DND-41 (cell line): ENCODE data around the gene ARMH3.

Experiments used
- ATAC-seq: fragments of 200-7000 bp; cut with Tn5 transposase; 3 replicates; pipeline ENCODE4 v1.9.1; 2021; ENCODE audit warnings: low read depth; ENCODE audit not compliant: insufficient read depth
- DNase-seq: peaks from one replicate; pipeline ENCODE4 v3.0.0-alpha.2; 2020
- H2AFZ ChIP-seq: 2 replicates; pipeline ENCODE4 v1.6.0; 2012; ENCODE audit warnings: low read depth, low read length
- H3K27ac ChIP-seq: 2 replicates; pipeline ENCODE4 v1.5.1; 2012; ENCODE audit warnings: low read length, inconsistent platforms
- H3K27me3 ChIP-seq: fragments of 200-600 bp; sonication (generic); 2 replicates; pipeline ENCODE4 v1.6.0; 2012; ENCODE audit warnings: low read length, mild to moderate bottlenecking, inconsistent platforms; ENCODE audit not compliant: insufficient read depth, poor library complexity
- H3K36me3 ChIP-seq: 2 replicates; pipeline ENCODE4 v1.5.1; 2012; ENCODE audit warnings: low read length, inconsistent platforms; ENCODE audit not compliant: insufficient read depth
- H3K4me1 ChIP-seq: 2 replicates; pipeline ENCODE4 v1.5.1; 2012; ENCODE audit warnings: mild to moderate bottlenecking, low read length; ENCODE audit not compliant: insufficient read depth
- H3K4me2 ChIP-seq: 2 replicates; pipeline ENCODE4 v1.6.0; 2012; ENCODE audit warnings: mild to moderate bottlenecking, moderate library complexity, low read length, inconsistent platforms; ENCODE audit not compliant: insufficient read depth
- H3K4me3 ChIP-seq, 2 experiments: fragments of 200-600 bp in 1 of 2; shearing (Covaris generic) in 1 of 2; 2 replicates each; pipeline ENCODE4 v1.5.1; 2012 to 2016; ENCODE audit warnings: inconsistent platforms in 2 of 2, low read length in 2 of 2, mild to moderate bottlenecking in 2 of 2, low read depth in 1 of 2, moderate library complexity in 1 of 2
- H3K79me2 ChIP-seq: 2 replicates; pipeline ENCODE4 v1.6.0; 2012; ENCODE audit warnings: low read length, inconsistent platforms; ENCODE audit not compliant: insufficient read depth
- H3K9ac ChIP-seq: 2 replicates; pipeline ENCODE4 v1.6.0; 2012; ENCODE audit warnings: low read depth, mild to moderate bottlenecking, inconsistent platforms, low read length, moderate library complexity
- H3K9me3 ChIP-seq: 2 replicates; pipeline ENCODE4 v1.5.1; 2012; ENCODE audit warnings: low read length, moderate library complexity, mild to moderate bottlenecking, inconsistent platforms; ENCODE audit not compliant: insufficient read depth, severe bottlenecking
- H4K20me1 ChIP-seq: 2 replicates; pipeline ENCODE4 v1.6.0; 2012; ENCODE audit warnings: low read length; ENCODE audit not compliant: insufficient read depth
- EZH2 ChIP-seq: IDR thresholded peaks from 3 replicates; pipeline ENCODE4 v1.6.1; 2012; ENCODE audit warnings: borderline replicate concordance, low read depth, mild to moderate bottlenecking, moderate library complexity, low read length, inconsistent platforms; ENCODE audit not compliant: severe bottlenecking
- TF ChIP-seq, protein P1 (sequence below): IDR thresholded peaks from 2 replicates; pipeline ENCODE4 v1.5.1; 2012; ENCODE audit warnings: borderline replicate concordance, low read length, moderate library complexity, mild to moderate bottlenecking; ENCODE audit not compliant: poor library complexity, severe bottlenecking; ENCODE audit errors: extremely low read depth

The ARMH3 gene

DNA sequence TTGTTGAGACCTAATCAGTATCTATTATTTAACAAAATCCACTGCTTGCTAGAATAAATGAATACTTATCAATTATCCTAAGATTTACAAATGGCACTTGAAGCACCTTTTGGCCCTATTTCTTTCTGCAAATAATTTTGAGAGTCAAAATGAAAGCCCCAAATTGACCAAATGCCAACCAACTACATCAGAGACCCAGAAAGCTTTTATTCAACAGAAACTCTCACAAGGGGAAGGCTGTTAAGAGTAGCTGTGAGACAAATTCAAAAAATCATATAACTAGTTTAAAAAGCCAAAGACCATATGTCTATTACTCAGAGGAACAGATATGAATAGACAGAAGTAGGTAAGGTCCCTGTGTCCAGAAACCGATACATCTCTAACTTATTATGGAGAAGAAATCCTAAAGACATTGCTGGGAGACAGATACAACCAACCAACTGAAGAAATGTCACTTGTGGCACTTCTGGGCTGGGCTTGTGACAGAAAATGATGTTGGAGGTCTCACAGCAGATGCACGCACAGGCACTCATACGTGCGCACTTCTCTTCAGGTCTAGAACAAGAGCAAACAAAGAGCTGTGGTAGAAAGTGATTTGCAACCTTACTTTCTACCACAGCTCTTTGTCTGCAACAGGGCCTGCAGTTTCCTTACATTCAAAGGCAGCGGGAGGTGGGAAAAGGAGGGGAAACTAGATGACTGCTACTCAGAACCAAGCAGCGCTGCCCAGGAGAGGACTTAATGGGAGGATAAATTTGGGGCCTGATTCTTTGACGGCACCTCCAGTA, 153.7 kb downstream of the ARMH3 start:
- Histone ChIP-seq H3K36me3 (no peaks in the 10 kb centered on the region), H3K27me3 (no peaks in the 10 kb centered on the region), H3K9me3 (no peaks in the 10 kb centered on the region), H3K79me2 (no peaks in the 10 kb centered on the region), H3K27ac (0 out of 2 replicates have a peak overlapping the region, but pooled peaks have one; percentile 5), H3K4me3 (no peak overlapping the region), H4K20me1 (peaks cover 5% of the 10 kb centered on the region; the same call in 1 of the 2 replicates), H3K9ac (no peak overlapping the region), H2AFZ (no peak overlapping the region), H3K4me1 (peaks cover 25% of the 10 kb centered on the region), H3K4me2 (no peak overlapping the region)
- TF ChIP-seq EZH2 = no peak
- ATAC-seq (no peak), DNase-seq (no peak)

DNA sequence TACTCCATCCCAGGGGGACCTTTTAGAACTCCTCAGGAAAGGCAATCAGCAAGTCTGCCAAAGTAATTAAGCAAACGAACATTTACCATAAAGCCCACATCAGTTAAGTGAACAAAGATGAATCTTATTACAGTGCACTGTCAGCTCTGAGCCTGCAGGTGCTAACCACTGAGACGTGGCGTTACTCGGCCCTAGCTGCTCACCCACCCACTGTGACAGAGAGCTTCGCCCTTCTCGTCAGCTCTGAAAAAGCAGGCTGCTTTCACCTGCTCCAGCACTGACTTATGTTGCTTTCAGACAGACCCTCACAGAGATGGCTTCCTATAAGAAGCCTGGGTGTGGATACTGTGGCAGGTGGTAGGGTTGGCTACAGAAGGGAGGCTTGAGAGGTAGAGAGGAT, 154.6 kb downstream of the ARMH3 start:
- Histone ChIP-seq H2AFZ (no peak overlapping the region), H3K9me3 (no peaks in the 10 kb centered on the region), H3K27me3 (no peaks in the 10 kb centered on the region), H3K79me2 (no peaks in the 10 kb centered on the region), H3K9ac (no peak overlapping the region), H3K4me1 (peaks cover 25% of the 10 kb centered on the region), H3K4me2 (no peak overlapping the region), H3K27ac (no peak overlapping the region), H3K36me3 (no peaks in the 10 kb centered on the region), H3K4me3 (no peak overlapping the region), H4K20me1 (peaks cover 5% of the 10 kb centered on the region; the same call in 1 of the 2 replicates)
- no peak for TF ChIP-seq EZH2
- TF ChIP-seq, protein P1, sequence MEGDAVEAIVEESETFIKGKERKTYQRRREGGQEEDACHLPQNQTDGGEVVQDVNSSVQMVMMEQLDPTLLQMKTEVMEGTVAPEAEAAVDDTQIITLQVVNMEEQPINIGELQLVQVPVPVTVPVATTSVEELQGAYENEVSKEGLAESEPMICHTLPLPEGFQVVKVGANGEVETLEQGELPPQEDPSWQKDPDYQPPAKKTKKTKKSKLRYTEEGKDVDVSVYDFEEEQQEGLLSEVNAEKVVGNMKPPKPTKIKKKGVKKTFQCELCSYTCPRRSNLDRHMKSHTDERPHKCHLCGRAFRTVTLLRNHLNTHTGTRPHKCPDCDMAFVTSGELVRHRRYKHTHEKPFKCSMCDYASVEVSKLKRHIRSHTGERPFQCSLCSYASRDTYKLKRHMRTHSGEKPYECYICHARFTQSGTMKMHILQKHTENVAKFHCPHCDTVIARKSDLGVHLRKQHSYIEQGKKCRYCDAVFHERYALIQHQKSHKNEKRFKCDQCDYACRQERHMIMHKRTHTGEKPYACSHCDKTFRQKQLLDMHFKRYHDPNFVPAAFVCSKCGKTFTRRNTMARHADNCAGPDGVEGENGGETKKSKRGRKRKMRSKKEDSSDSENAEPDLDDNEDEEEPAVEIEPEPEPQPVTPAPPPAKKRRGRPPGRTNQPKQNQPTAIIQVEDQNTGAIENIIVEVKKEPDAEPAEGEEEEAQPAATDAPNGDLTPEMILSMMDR = no peak
- DNase-seq (no peak), ATAC-seq (no peak)

DNA sequence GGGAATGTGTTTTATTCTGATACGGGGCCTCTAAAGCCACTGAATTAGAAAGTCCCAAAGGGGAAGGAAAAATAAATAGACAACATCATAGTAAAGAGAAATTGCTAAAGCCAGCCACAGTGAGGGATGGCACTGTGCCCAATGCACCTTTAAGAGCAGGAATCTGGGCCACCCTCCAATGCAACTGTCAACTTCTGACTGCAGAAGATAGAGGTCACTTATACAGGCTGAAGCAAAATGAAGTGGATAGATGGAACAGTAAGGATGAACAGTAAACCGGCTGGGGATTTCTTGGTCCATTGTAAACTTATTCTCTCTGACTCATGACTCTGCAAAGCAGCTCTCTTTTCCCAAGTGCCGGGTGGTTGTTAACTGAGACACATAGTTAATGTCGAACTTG, 158.3 kb downstream of the ARMH3 start:
- H3K27me3 ChIP-seq = no peaks in the 10 kb centered on the region
- DNase-seq = no peak
- no peaks in the 10 kb centered on the region for H3K79me2 ChIP-seq
- TF ChIP-seq, protein P1 = no peak
- no peak for TF ChIP-seq EZH2
- no peak overlapping the region for H2AFZ ChIP-seq
- H4K20me1 ChIP-seq = 0 out of 2 replicates have a peak, but pooled peaks cover 3% of the 10 kb centered on the region
- H3K4me2 ChIP-seq = no peak overlapping the region
- no peak overlapping the region for H3K4me3 ChIP-seq
- no peaks in the 10 kb centered on the region for H3K4me1 ChIP-seq
- no peak for ATAC-seq
- H3K9me3 ChIP-seq = no peaks in the 10 kb centered on the region
- no peaks in the 10 kb centered on the region for H3K36me3 ChIP-seq
- no peak overlapping the region for H3K9ac ChIP-seq
- H3K27ac ChIP-seq = no peak overlapping the region

DNA sequence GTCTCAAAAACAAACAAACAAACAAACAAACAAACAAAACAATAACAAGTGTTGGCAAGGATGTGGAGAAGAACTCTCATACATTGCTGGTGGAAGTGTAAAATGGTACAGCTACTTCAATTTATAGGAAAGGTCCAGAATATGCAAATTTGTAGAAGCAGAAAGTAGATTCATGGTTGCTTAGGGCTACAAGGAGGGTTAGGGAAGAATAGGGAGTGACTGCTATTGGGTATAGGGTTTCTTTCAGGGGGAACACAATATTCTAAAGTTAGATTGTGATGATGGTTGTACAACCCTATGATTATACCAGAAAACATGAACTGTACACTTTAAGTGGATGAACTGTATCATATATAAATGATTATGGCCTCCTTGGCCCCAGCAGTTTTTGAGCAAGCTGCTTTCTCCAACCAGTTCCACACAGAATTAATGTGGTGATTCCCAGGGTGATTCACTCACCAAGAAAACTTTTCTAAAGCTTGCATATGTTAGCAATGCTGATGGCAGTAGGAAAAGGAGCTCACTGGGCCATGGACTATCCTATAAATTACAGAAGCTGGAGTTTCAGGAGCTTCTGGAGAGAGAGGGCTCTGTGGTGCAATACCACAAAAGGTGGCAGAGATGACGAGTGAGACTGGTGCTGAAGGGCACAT, 159.6 kb downstream of the ARMH3 start:
- TF ChIP-seq EZH2 = no peak
- TF ChIP-seq, protein P1 = no peak
- Histone ChIP-seq H3K36me3 (no peaks in the 10 kb centered on the region), H3K9me3 (no peaks in the 10 kb centered on the region), H3K27ac (no peak overlapping the region), H3K79me2 (no peaks in the 10 kb centered on the region), H3K9ac (no peak overlapping the region), H4K20me1 (0 out of 2 replicates have a peak, but pooled peaks cover 3% of the 10 kb centered on the region), H3K4me3 (no peak overlapping the region), H3K27me3 (no peaks in the 10 kb centered on the region), H2AFZ (no peak overlapping the region), H3K4me1 (no peaks in the 10 kb centered on the region), H3K4me2 (no peak overlapping the region)
- DNase-seq (no peak), ATAC-seq (no peak)
